Measurements from ENCODE around the gene ARL4A. TPM values are rescaled to one million over a fixed set of nuclear protein-coding genes. Genes with fewer than 3 reads are reported as not detected.

ARL4A gene
- total and polyA plus RNA-seq, 2 of the 8 experiments (the other 6 are each of a cell fraction or from before 2014, with no cell fraction given), result 14.5 to 29.2 TPM

DNA sequence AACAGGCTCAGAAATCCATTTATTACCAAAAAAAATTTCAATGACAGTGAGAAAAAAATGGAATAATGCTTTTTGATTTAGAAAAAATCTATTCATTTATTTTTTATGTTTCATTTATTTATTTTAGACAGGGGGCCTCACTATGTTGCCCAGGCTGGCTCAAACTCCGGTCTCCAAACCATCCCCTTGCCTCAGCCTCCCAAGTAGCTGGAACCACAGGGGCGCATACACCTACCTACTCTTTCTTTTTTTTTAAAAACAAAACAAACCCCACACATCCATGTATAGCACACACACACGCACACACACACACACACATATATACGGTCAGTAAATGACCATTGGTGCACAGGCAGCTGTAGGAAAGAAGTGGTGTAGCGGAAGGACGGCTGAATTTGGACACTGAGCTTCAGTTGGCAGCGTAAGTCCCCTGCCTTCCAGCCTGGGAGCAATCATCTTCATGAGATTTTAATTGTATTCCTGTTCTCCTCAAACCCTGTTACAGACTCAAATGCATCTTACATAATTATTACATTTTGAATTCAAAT, 28.8 kb downstream of the ARL4A start:
- peak overlapping the region; percentile 94 for H2AK5ac ChIP-seq (ENCODE audit: low read depth, low read length)
- no peak overlapping the region for H4K5ac ChIP-seq (ENCODE audit: insufficient read length, low read depth, low read length)
- no peaks in the 10 kb centered on the region for H3K9me3 ChIP-seq (ENCODE audit: insufficient read depth in 2 of 2, low read depth in 1 of 2, low read length in 1 of 2)
- H3K36me3 ChIP-seq (ENCODE audit: control insufficient read depth in 2 of 4, insufficient read depth in 4 of 4, low read length in 3 of 4), result no peaks in the 10 kb centered on the region
- H3K9ac ChIP-seq (replicated peaks in 1 of 4; ENCODE audit: extremely low read depth in 1 of 4, low read depth in 3 of 4, low read length in 3 of 4), result no peak overlapping the region
- DNase-seq (ENCODE audit: low read depth in 1 of 2, low spot score in 2 of 2) (no peak), FAIRE-seq (no peak)
- H3K18ac ChIP-seq (ENCODE audit: extremely low read depth, low read length), result peak overlapping the region; percentile 19
- no peaks in the 10 kb centered on the region for H3K79me2 ChIP-seq (ENCODE audit: control insufficient read depth in 1 of 2, insufficient read depth in 2 of 2, low read length in 2 of 2)
- POLR2A ChIA-PET (ENCODE audit: partially characterized antibody), result interaction anchor here (0.6 to 1.7 kb wide), 7 partner anchors 7 to 400 kb away, joined by 3 to 7 read pairs (median 3); no protein-coding TSS in a partner anchor
- H2BK5ac ChIP-seq (ENCODE audit: low read depth, low read length), result no peak overlapping the region; the same call in 1 of the 2 replicates
- no peak overlapping the region for H3K14ac ChIP-seq (ENCODE audit: insufficient read length)
- H4K91ac ChIP-seq (replicated peaks; ENCODE audit: insufficient read length, low read length), result no peak overlapping the region
- H3K4me3 ChIP-seq (ENCODE audit: extremely low read depth in 1 of 4, insufficient read depth in 2 of 4, low read depth in 3 of 4, low read length in 4 of 4), result no peak overlapping the region; a peak in 1 of 8 replicates
- H3K56ac ChIP-seq (replicated peaks; ENCODE audit: insufficient read length, low read depth, low read length), result no peak overlapping the region
- no peak overlapping the region; the same call in 1 of the 2 replicates for H4K8ac ChIP-seq (ENCODE audit: extremely low read depth, insufficient read depth, low read length)
- WGBS, 2 experiments (ENCODE audit: extremely low coverage in 1 of 2, insufficient coverage in 1 of 2, insufficient read length in 1 of 2, insufficient replicate concordance in 2 of 2, low coverage in 1 of 2, low lambda C conversion rate in 2 of 2, missing lambda C conversion rate in 1 of 2), result 82% methylated on average over 7 of the region's 7 CpGs; no CpG with 5 or more reads in 1 of the 2 experiments
- H3K27ac ChIP-seq (ENCODE audit: low read depth, low read length), result no peak overlapping the region
- no peaks in the 10 kb centered on the region for H3K23me2 ChIP-seq (ENCODE audit: low read depth, low read length)
- no peak overlapping the region for H2AFZ ChIP-seq (ENCODE audit: low read length)
- CTCF ChIA-PET (ENCODE audit: partially characterized antibody), result interaction anchor here (0.6 to 2.3 kb wide), 14 partner anchors 10 to 399 kb away, joined by 3 to 7 read pairs (median 4); partner anchors contain the start of gene ARL4A
- H3K79me1 ChIP-seq (ENCODE audit: low read depth, low read length), result no peaks in the 10 kb centered on the region
- peak overlapping the region; percentile 79 for H2BK120ac ChIP-seq (replicated peaks; ENCODE audit: low read depth, low read length)
- H3K23ac ChIP-seq (ENCODE audit: insufficient read length), result no peak overlapping the region
- H3K4me1 ChIP-seq (replicated peaks in 1 of 4; ENCODE audit: control insufficient read depth in 3 of 4, insufficient read depth in 4 of 4, low read length in 3 of 4), result peaks cover 6 to 12% (median 10%) of the 10 kb centered on the region in 4 experiments
- peak overlapping the region; percentile 66 to 87; a peak in 2 of 4 replicates for H3K4me2 ChIP-seq (ENCODE audit: insufficient read depth in 1 of 2, low read depth in 2 of 2, low read length in 2 of 2)
- H4K20me1 ChIP-seq (replicated peaks in 1 of 2; ENCODE audit: control insufficient read depth in 1 of 2, insufficient read depth in 2 of 2, low read length in 2 of 2), result no peaks in the 10 kb centered on the region
- peak overlapping the region; percentile 80 for H2BK20ac ChIP-seq (ENCODE audit: low read length)
- H3K27me3 ChIP-seq (replicated peaks in 1 of 4; ENCODE audit: control insufficient read depth in 3 of 4, extremely low read depth in 1 of 4, insufficient read depth in 3 of 4, low read length in 3 of 4), result peaks cover 0 to 3% (median 0%) of the 10 kb centered on the region in 4 experiments; a peak in 1 of 7 replicates
- peak overlapping the region; percentile 44 for H3K4ac ChIP-seq (replicated peaks; ENCODE audit: insufficient read length, low read depth, low read length)
- no peak overlapping the region for H2BK15ac ChIP-seq (ENCODE audit: low read length)
- H2BK12ac ChIP-seq (ENCODE audit: low read depth, low read length), result peak overlapping the region; percentile 40
- TF ChIP-seq CTBP2 (IDR thresholded peaks at IDR 0.05; ENCODE audit: borderline replicate concordance, insufficient read depth, insufficient read length, low read length), result no peak
- TF ChIP-seq BCL11A (IDR thresholded peaks at IDR 0.05; ENCODE audit: low read depth in 2 of 2, low read length in 2 of 2), result no peak
- TF ChIP-seq SUZ12 (IDR thresholded peaks at IDR 0.05; ENCODE audit: low read length), result no peak
- 0 out of 4 replicates have a peak, but pooled peaks of 1 of the 2 experiments have one; percentile 35 for TF ChIP-seq HDAC2 (IDR thresholded peaks at IDR 0.05; ENCODE audit: borderline replicate concordance in 1 of 2, low read depth in 2 of 2, low read length in 2 of 2)

Measured in H1 (cell line).